Retinal pigment epithelial cell (primary cell): Measurements from ENCODE around the gene SOBP.

Experiments
- DNase-seq: peaks from one replicate; pipeline ENCODE4 v3.0.0-alpha.2; 2010; ENCODE audit warnings: low read depth
- H3K4me3 ChIP-seq: 2 replicates; pipeline ENCODE4 v1.5.1; 2011; ENCODE audit warnings: mild to moderate bottlenecking, low read length, control low read depth, moderate library complexity
- CTCF ChIP-seq: conservative IDR thresholded peaks from 2 replicates; pipeline ENCODE4 v1.5.1; 2011; ENCODE audit warnings: low read depth, low read length, control low read depth, inconsistent platforms

The SOBP gene

DNA sequence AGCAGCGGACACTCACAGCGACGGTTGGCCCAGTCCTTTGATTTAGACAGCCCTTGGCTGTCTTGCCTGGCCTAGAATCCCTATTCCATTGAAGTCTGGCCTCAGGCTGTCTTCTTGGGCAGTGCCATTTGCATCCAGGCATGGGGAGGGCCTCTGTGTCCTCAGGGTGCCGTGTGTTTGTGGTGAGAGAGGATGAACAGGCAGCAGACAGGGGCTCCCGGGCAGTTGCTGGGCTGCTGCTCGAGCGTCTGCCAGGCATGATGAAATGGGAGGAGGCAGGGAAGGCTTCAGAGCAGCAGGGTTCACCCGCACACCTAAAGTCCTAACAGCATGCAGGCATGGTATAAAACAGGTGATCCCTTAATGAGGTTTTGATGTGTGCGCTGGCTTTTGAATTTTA, 126.9 kb downstream of the SOBP start:
- no peak for TF ChIP-seq CTCF
- no peak overlapping the region for H3K4me3 ChIP-seq
- DNase-seq: no peak

DNA sequence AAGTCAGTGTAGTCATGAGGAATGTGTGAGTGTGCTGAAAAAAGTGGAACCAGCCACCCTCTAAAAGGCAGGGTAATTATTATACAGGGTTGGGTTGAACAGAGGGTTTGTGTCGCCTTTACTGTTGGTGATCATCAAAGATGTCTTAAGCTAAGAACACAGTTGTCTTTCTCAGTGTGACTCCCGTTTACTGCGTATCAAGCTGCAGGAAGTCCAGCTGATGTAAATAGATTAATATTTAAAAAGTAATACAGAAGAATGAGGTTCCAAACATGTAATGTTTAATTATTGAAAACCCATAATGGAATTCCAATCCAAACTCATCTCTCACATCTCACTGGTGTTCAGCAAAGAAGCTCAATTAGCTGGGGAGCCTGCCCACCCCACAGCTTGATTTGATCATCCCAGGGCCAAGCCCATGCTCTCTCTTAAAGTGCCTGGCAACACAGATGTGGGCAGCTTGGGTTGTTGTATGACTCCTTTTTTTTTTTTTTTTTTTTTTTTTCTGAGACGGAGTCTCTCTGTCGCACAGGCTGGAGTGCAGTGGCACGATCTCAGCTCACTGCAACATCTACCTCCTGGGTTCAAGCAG, 127.5 kb downstream of the SOBP start:
- TF ChIP-seq CTCF: no peak
- no peak overlapping the region for H3K4me3 ChIP-seq
- DNase-seq: no peak

GRCh38 chr6:107618672-107619071, 128.8 kb downstream of the SOBP start:
- no peak overlapping the region for H3K4me3 ChIP-seq

DNA sequence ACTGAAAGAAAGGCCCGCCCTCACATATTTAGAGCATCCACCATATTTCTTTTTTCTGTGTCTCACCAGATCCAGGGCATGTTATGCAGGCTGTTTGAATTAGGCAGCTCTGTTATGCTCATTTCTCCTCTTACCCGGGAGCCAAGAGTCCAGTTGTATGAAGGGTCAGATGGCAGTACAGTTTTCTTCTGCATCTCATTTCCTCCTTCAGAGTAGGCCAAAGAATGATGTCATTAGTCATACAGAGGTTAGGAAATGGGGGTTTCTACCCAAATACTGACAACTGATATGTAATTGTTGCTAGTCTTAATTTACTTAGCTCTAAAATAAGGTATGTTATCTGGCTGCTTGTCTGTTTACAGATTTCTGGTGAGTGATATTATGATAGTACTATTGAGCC, 130.8 kb downstream of the SOBP start:
- no peak for DNase-seq
- no peak overlapping the region for H3K4me3 ChIP-seq
- TF ChIP-seq CTCF: no peak

More at GRCh38 chr6:107618672-107619071, 128.8 kb downstream of the SOBP start:
- no peak for DNase-seq
- no peak for TF ChIP-seq CTCF

DNA sequence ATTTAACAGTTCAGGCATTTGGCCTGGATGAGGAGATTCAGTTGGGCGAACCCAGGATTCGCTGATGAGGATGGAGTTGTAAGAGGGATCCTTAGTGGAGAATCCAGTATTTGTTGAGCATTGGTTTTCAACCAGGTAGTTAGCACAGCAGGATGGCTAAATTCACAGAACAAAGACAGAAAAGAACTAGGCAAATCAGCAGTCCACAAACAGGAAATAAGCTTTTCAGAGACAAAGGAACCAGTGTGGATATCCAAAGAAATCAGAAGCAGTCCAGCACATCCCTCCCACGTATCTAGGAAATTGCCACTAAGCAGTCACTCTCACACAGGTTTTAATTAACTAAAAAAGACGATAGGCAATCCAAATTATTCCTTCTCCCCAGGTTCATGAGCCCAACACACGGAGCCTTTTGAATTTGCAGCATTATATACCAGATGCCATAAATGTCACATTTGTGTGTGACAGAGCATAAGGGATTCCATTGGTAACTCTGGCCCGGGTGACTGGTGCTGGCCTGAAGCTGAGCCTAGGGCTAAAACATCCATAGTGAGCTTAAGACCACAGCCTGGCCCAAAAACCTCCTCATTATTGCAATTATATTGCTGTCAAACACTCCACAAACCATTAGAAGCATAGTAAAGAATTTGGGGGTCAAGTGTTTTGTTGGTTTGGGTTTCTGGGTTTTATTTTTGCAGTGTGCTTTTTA, 131.5 kb downstream of the SOBP start:
- DNase-seq: no peak
- TF ChIP-seq CTCF: no peak
- no peak overlapping the region for H3K4me3 ChIP-seq

GRCh38 chr6:107622269-107622668, 132.4 kb downstream of the SOBP start:
- TF ChIP-seq CTCF: no peak
- H3K4me3 ChIP-seq: no peak overlapping the region
- DNase-seq: no peak

- no peak for TF ChIP-seq CTCF
- no peak overlapping the region for H3K4me3 ChIP-seq
- no peak for DNase-seq
These were observed 134.1 kb downstream of the SOBP start for GRCh38 chr6:107624050-107624449.
